Mucosa of gallbladder (tissue), 1 donor: ENCODE results near the gene SYNPO2. TPM values are rescaled to one million over a fixed set of nuclear protein-coding genes. Genes with fewer than 3 reads are reported as not detected.
A peak's percentile ranks its signal among the peaks of the same experiment; 100 is the strongest.
"Not testable (repeated sequence)": the region's sequence is repeated elsewhere in the genome, so short reads cannot be mapped to it uniquely, and the experiment has no call there.

Source experiments
- DNase-seq: peaks from one replicate; pipeline ENCODE4 v3.0.0-alpha.2; 2020; ENCODE audit warnings: low spot score
- total RNA-seq: library from RNA; stranded (reverse); gene quantifications from one replicate; pipeline ENCODE4 v1.2.1, GENCODE V29; 2021
- donor health status: DM: no; HTN: no; CAD: no.

SYNPO2 gene
- total RNA-seq, result 735 TPM

GRCh38 chr4:118888666-118889311 is at the start of gene SYNPO2:
Gene SYNPO2 (plus strand): TSS chr4:118888854. CDS start chr4:118889037, 183 bp downstream.
- DNase-seq, result peak; percentile 81

GRCh38 chr4:118839221-118839927 is 49.3 kb upstream of the SYNPO2 start:
- DNase-seq, result no peak

- DNase-seq, result no peak
These were observed 46.6 kb upstream of the SYNPO2 start for GRCh38 chr4:118842055-118842454.

GRCh38 chr4:118843237-118843636 is 45.4 kb upstream of the SYNPO2 start:
- DNase-seq, result no peak

- no peak for DNase-seq
These were observed 43.1 kb upstream of the SYNPO2 start for GRCh38 chr4:118845552-118846050.

- DNase-seq, result no peak
These were observed 41.7 kb upstream of the SYNPO2 start for GRCh38 chr4:118846979-118847378.

GRCh38 chr4:118848242-118848641 is 40.4 kb upstream of the SYNPO2 start:
- no peak for DNase-seq

GRCh38 chr4:118848901-118849300 is 39.8 kb upstream of the SYNPO2 start:
- no peak for DNase-seq

GRCh38 chr4:118849867-118850487 is 38.7 kb upstream of the SYNPO2 start:
- no peak for DNase-seq

- peak; percentile 14 for DNase-seq
These were observed 38.0 kb upstream of the SYNPO2 start for GRCh38 chr4:118850488-118851173.

- no peak for DNase-seq
These were observed 30.9 kb upstream of the SYNPO2 start for GRCh38 chr4:118857760-118858159.

- DNase-seq, result no peak
These were observed 29.9 kb upstream of the SYNPO2 start for GRCh38 chr4:118858779-118859178.

GRCh38 chr4:118865091-118865708 is 23.5 kb upstream of the SYNPO2 start:
- DNase-seq, result peak; percentile 43

- no peak for DNase-seq
These were observed 22.2 kb upstream of the SYNPO2 start for GRCh38 chr4:118866442-118866841.

GRCh38 chr4:118867311-118868067 is 21.2 kb upstream of the SYNPO2 start:
- no peak for DNase-seq

- no peak for DNase-seq
These were observed 18.8 kb upstream of the SYNPO2 start for GRCh38 chr4:118869808-118870342.

GRCh38 chr4:118872181-118872580 is 16.5 kb upstream of the SYNPO2 start:
- no peak for DNase-seq

GRCh38 chr4:118877797-118878196 is 10.9 kb upstream of the SYNPO2 start:
- no peak for DNase-seq

GRCh38 chr4:118878507-118878906 is 10.1 kb upstream of the SYNPO2 start:
- DNase-seq, result not testable (repeated sequence)

GRCh38 chr4:118879409-118879808 is 9.2 kb upstream of the SYNPO2 start:
- DNase-seq, result no peak
